ENCODE results near the gene ULK4. TPM values are rescaled to one million over a fixed set of nuclear protein-coding genes. Genes with fewer than 3 reads are reported as not detected.

Gene ULK4
- total RNA-seq, 1 experiment from 2014 or later, result 14.3 TPM

DNA sequence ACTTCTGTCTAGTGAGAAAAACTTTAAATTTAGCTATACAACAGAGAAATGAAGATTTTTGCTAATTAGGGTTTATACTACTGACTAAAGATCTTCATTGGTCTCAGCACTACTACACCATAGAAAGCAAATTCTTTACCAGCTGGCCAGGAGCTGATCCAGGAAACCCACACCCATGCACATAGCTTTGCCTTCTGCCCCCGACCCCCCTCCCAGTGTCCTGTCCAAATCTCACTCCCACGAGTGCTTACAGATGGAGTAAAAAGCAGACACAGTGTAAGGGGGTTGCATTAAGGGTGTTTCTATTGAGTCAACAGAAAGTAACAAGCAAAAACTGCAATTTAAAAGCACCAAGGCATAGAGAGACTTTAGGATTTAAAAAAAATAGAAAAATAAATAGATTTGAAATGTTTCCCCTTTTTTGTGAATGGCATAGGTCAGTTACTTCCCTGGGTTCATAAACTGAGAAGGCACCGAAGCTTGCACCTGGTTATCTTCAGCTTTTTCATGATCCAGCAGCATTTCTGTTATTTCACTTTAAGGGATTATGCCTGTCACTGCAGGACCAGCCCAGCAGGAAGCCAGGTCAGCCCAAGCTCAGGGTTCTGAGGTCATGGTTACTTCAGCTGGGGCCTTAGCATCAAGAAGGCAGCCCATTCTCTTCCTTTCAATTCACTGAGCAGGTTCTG is 638.3 kb downstream of the ULK4 start:
- CTCF ChIA-PET, result interaction anchor here (0.7 kb wide), 1 partner anchor 910 kb away, joined by 3 read pairs; no protein-coding TSS in a partner anchor
- Histone ChIP-seq H3K4me1 (ENCODE audit: control insufficient read depth, insufficient read depth, low read length) (no peaks in the 10 kb centered on the region), H3K27ac (ENCODE audit: low read length) (no peak overlapping the region), H3K4me3 (ENCODE audit: low read depth in 2 of 2, low read length in 2 of 2) (no peak overlapping the region), H3K9me3 (ENCODE audit: control insufficient read depth, insufficient read depth, low read depth, low read length) (no peaks in the 10 kb centered on the region), H3K27me3 (ENCODE audit: control insufficient read depth, insufficient read depth, low read length) (no peaks in the 10 kb centered on the region), H3K36me3 (ENCODE audit: control insufficient read depth, insufficient read depth, low read length) (no peaks in the 10 kb centered on the region)
- in situ Hi-C loops (cut with HindIII; ENCODE audit: low pct_unique_long_range_greater_than_20kb, low sequenced_read_pairs) (no loop called here), intact Hi-C loops (cut with micrococcal nuclease; ENCODE audit: unreplicated experiment) (no loop called here)
- TF ChIP-seq POLR2AphosphoS5 (IDR thresholded peaks at IDR 0.05; ENCODE audit: low read depth, low read length) (no peak), REST (IDR thresholded peaks at IDR 0.05; ENCODE audit: insufficient read depth in 1 of 2, low read depth in 2 of 2, low read length in 1 of 2) (no peak), SIN3A (IDR thresholded peaks at IDR 0.05; ENCODE audit: borderline replicate concordance, insufficient read depth, low read depth, low read length) (no peak), TCF7L2 (IDR thresholded peaks at IDR 0.05; ENCODE audit: low read depth, low read length) (no peak)
- TF ChIP-seq, protein P1, sequence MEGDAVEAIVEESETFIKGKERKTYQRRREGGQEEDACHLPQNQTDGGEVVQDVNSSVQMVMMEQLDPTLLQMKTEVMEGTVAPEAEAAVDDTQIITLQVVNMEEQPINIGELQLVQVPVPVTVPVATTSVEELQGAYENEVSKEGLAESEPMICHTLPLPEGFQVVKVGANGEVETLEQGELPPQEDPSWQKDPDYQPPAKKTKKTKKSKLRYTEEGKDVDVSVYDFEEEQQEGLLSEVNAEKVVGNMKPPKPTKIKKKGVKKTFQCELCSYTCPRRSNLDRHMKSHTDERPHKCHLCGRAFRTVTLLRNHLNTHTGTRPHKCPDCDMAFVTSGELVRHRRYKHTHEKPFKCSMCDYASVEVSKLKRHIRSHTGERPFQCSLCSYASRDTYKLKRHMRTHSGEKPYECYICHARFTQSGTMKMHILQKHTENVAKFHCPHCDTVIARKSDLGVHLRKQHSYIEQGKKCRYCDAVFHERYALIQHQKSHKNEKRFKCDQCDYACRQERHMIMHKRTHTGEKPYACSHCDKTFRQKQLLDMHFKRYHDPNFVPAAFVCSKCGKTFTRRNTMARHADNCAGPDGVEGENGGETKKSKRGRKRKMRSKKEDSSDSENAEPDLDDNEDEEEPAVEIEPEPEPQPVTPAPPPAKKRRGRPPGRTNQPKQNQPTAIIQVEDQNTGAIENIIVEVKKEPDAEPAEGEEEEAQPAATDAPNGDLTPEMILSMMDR (IDR thresholded peaks at IDR 0.05), result no peak
- no TSS peak for BruUV-seq (replicated peaks)
- no peak for DNase-seq (ENCODE audit: low read depth, low spot score)
- POLR2A ChIA-PET, result no interaction called here
- no peak for ATAC-seq

- CTCF ChIA-PET, result no interaction called here
- ATAC-seq, result no peak
- H3K4me3 ChIP-seq (ENCODE audit: low read depth in 2 of 2, low read length in 2 of 2), result no peak overlapping the region
- BruUV-seq (replicated peaks), result no TSS peak
- H3K9me3 ChIP-seq (ENCODE audit: control insufficient read depth, insufficient read depth, low read depth, low read length), result no peaks in the 10 kb centered on the region
- H3K4me1 ChIP-seq (ENCODE audit: control insufficient read depth, insufficient read depth, low read length), result no peaks in the 10 kb centered on the region
- no peak overlapping the region for H3K27ac ChIP-seq (ENCODE audit: low read length)
- in situ Hi-C loops (cut with HindIII; ENCODE audit: low pct_unique_long_range_greater_than_20kb, low sequenced_read_pairs) (no loop called here), intact Hi-C loops (cut with micrococcal nuclease; ENCODE audit: unreplicated experiment) (no loop called here)
- H3K27me3 ChIP-seq (ENCODE audit: control insufficient read depth, insufficient read depth, low read length), result no peaks in the 10 kb centered on the region
- DNase-seq (ENCODE audit: low read depth, low spot score), result no peak
- POLR2A ChIA-PET, result no interaction called here
- no peaks in the 10 kb centered on the region for H3K36me3 ChIP-seq (ENCODE audit: control insufficient read depth, insufficient read depth, low read length)
- no peak for TF ChIP-seq REST (IDR thresholded peaks at IDR 0.05; ENCODE audit: insufficient read depth in 1 of 2, low read depth in 2 of 2, low read length in 1 of 2)
- no peak for TF ChIP-seq SIN3A (IDR thresholded peaks at IDR 0.05; ENCODE audit: borderline replicate concordance, insufficient read depth, low read depth, low read length)
- TF ChIP-seq, protein P1 (IDR thresholded peaks at IDR 0.05), result no peak
- TF ChIP-seq TCF7L2 (IDR thresholded peaks at IDR 0.05; ENCODE audit: low read depth, low read length), result no peak
- no peak for TF ChIP-seq POLR2AphosphoS5 (IDR thresholded peaks at IDR 0.05; ENCODE audit: low read depth, low read length)
These were observed 640.3 kb downstream of the ULK4 start for GRCh38 chr3:41321642-41321980.
